ENCODE data around the gene RNF13.

RNF13 gene, protein sequence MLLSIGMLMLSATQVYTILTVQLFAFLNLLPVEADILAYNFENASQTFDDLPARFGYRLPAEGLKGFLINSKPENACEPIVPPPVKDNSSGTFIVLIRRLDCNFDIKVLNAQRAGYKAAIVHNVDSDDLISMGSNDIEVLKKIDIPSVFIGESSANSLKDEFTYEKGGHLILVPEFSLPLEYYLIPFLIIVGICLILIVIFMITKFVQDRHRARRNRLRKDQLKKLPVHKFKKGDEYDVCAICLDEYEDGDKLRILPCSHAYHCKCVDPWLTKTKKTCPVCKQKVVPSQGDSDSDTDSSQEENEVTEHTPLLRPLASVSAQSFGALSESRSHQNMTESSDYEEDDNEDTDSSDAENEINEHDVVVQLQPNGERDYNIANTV

DNA sequence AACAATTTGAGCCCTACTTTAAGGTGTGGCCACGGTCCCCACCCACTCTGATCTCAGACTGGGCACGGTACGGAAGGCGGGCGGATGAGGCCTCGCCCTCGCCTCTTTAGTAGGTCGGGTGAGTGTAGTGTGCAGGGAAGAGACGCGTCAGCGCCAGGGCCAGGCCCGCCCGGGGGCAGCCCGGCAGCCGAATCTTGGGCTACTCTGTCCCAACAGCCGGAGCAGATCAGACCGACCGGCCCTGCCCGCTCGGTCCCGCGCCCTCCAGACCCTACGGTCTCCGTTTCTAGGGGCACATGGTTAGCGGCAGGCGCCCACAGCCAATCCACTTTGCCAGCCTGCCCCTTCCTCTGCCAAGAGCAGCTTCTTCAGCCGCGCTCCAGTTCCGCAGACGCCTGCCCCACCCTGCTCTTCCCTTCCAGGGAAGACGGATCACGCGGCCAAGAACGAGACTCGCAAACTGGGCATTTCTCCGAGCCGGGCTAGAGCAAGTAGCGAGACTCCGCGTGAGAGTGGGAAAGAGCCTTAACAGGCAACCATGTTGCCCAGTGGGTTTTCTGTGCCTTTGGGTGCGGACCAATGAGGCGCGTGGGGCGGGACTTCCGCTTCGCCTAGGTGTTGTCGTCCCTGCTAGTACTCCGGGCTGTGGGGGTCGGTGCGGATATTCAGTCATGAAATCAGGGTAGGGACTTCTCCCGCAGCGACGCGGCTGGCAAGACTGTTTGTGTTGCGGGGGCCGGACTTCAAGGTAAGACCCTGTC is at the start of gene RNF13:
RNF13 (plus strand) TSS at position 610 of the 761 bp plus-strand sequence. CDS start 32,812 bp downstream, outside the sequence.
- DNase-seq = peak; percentile 83

DNA sequence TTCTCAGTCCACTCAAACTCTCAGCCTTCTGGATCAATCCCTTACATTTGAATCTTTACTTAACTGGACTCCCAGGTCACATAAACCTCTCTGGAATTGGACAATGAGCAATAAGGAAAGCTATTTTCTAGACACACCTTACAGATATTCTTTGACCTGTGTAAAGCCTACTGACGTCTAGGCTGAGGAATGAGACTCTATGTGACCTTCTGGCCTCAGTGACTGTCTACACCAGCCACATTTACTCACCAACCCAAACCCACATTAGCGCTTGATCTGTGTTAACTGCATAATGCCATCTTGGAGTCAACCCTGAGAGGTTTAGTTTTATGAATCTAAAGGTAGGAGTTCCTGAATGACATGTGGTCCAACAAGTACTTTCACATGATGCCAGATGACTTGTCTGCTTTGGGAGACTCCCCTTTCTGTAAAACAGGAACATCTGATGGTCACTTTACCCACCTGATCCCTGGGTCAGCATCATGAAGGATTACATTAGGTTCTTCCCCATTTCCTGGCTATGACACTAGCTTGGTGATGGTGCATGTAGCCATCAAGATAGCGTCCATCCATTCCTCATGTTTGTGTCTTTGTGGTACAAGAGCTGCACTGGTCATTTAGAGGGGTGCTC is 49.3 kb upstream of the RNF13 start:
- no peak for DNase-seq

DNA sequence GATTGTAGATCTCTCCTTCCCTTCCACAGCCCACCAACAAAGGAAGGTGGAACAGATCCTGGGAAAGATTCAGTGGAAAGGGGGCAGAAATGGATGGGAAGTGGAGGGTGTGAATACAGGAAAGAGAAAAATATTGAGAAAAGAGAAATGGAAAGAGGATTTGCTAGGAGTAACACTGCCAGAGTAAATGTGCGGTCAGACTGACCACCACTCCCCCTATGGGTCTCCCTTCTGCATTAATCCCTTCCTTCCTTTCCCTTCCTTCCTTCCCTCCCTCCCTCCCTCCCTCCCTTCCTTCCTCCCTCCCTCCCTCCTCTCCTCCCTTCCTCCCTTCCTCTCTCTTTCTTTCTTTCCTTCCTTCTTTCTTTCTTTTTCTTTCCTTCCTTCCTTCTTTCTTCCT is 48.7 kb upstream of the RNF13 start:
- no peak for DNase-seq

DNA sequence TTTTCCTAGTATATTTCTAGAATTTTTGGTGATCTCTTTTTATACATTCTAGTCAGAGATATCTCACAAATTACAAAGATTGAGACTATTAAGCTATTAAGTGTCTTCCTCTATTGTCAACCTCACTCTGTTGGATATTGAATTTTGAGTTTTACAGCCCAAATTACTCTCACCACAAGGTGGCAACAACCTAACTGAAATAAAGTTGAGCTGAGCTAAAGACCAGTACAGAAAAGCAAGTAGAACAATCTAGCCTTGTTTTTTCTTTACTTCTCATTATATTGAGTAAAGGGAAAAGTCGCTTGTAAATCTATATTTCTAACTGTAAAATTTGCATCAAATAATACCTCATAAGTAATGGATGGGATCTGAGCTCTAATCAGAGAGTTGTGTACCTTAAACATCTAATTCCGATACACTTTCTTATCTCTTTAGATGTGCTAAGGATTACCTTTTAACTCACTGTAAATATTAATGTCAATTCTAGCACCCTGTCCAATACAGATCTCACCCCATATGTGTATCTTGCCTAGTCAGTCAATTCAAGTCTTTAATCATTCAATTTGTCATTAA is 47.2 kb upstream of the RNF13 start:
- DNase-seq = no peak

DNA sequence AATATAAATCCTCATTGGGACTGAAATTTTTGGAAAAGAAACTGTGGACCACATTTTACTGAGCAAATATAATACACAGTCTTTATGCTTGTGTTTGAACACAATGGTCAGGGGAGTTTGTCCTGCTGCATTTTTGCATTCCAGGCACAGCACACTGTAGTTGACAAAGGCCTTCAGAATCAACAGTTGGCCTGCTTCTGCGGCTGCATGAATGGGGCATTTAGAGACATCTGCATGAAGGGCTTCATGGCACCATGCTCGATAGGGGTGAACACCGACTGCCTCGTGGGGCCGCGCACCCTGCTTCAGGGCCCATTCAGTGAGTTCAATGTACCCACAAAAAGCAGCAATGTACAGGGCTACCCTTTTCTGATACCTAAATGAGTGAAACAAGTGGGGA is 45.3 kb upstream of the RNF13 start:
- no peak for DNase-seq

GRCh38 chr3:149768704-149769103 is 44.3 kb upstream of the RNF13 start:
- no peak for DNase-seq

- DNase-seq = no peak
Measured at GRCh38 chr3:149770246-149770645, 42.8 kb upstream of the RNF13 start.

GRCh38 chr3:149771652-149772271 is 41.3 kb upstream of the RNF13 start:
- DNase-seq = no peak

DNA sequence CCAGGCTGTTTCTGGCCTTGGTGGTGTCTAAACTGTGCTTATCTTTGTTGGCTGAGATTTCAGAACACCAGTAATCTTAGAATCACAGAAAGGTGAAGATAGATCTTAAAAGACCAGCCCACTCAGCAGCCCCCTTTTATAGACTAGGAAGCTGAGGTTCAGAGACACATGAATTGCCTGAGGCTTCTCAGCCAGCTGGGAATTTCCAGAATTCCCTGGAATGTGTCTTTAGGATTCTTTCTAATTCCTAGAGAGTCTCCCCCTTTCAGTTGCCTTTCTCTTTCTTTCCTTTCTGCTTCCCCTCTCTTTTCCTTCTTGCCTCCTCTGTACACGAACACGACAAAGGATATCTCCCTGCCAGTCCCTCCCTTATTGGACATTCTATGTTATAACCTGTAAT is 40.2 kb upstream of the RNF13 start:
- DNase-seq = no peak

DNA sequence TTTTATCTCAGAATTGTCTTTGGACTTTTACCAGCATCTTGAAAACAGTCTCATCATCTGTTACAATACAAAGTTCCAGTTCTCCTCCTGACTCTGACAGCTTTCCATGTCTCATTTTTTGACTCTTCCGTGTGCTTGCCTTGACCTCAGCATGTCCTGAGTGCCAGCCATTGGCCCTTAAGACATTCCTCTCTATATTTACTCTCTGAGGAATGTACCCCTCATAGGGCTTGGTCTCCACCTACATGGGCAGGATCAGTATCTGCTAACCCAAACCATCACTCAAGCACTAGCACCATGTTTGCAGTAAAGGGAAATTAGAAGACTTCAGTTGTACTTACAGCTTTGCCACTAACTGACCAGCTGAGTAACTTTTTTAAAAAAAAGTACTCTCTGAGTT is 36.8 kb upstream of the RNF13 start:
- no peak for DNase-seq

DNA sequence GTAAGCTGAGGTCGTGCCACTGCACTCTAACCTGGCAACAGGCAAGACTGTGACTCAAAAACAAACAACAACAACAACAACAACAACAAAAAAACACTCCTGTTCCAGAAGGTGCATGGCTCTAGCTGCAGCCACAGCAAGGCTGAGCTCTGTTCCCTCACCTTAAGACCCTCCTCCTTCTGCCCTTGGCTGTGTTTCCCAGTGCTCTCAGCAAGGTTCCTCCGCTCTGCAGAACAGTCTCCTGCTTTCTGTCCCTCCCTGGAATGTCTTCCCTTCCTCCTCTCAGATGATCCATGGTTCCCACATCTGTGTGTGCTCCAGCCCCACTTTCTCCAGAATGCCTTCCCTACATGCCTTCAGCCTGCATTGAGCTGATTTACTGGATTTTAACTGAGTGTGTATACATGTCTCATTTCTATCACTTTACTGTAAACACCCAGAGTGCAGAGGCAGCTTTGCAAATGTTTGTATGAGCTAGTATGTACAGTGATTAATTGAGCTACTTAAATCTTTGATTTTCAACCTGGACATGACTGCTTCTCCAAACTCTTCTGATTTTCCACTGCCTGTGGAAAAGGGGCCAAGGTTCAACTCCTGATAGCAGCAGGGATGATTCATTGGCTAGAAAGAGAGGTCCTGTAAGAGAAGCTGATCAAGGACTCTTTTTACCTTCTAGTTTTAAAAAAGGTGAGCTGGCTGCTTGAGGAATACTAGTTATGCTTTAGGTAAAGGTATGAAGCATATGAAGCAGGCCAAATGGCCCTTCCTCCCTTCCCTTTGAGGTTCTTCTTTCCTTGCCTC is 35.4 kb upstream of the RNF13 start:
- DNase-seq = no peak

GRCh38 chr3:149781211-149781610 is 31.8 kb upstream of the RNF13 start:
- DNase-seq = no peak

DNA sequence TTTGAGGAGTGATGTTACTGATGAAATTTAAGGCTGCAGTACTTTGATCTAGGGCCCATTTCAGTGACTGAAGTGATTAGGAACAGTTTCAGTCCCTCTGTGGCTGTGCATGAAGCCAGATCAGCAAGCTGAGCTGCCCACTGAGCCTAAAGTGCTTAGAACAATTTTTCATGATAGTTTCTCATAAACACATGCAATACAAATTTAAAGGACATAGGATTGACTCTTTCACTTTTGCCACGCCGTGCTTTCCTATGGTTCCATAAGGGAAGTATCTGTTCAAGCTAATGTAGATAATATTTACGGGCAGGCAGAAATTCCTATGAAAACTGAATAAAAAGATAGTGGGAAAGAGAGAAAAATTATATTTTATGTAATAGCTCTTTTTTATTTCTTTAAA is 31.3 kb upstream of the RNF13 start:
- DNase-seq = no peak

GRCh38 chr3:149783576-149783975 is 29.4 kb upstream of the RNF13 start:
- no peak for DNase-seq

DNA sequence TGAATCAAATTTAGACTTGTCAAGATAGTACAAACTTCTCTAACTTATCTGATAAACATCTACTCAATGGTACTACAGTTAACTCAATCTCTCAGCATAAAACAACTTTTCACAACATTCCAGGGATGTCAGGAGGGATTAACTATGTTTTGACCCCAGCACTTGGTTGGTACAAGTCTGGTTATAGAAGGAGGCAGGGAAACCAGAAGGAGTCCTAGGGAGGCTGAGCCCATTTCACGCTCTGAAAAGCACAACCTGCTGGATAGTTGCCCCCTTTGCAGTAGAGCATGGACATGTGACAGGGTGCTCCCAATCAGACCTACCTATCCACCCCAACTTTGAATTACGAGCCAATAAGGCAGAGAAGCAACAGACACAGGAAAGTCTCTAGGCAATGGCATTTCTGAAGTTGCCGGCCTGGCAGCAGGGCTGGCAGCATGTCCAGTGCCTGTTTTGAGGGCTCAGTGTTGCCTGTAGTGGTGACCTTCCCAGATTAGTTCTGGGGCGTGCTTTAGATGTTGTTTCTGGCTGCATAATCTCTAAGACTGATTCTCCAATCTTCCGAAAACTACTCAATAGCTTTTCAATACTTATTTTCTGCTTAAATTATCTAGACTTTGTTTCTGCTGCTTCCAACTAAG is 28.8 kb upstream of the RNF13 start:
- DNase-seq = no peak

DNA sequence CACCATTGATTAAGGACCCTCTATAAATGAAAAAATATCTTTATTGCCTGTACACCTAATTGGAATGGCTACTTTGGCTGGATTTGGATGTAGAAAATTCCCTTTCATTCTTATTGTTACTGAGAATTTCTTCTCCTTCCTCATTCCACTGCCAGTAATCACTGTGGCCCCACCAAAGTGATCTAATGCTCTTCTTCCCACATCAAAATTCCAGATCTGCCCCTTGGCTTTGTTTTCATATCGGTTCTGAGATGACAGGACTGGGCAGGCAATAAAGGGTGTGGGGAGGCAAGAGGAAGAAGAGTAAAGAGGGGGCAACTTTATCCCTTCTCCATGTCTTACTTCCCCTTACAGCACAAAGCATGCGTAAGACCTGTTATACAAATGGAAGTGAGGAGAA is 22.7 kb upstream of the RNF13 start:
- no peak for DNase-seq

DNA sequence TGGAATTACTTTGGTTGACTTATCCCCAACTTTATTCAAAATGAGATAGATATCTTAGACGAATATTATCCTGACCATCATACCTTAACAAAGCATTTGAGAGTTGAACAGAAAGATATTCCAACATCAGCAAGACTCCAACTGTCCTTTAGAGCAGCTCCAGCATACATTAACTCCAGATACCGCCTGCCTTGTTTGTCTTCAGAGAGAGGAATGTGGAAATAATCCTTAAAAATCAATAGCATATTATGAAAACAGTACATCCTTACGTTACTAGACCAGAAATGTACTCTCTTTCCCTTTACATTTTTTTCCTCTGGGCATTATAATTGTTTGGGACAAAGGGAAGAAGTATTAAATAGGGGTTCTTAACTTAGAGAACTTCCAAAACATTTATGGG is 22.3 kb upstream of the RNF13 start:
- no peak for DNase-seq

- no peak for DNase-seq
Measured at GRCh38 chr3:149792452-149793270, 20.4 kb upstream of the RNF13 start, which contains the start of gene ANKUB1. ANKUB1 (minus strand) TSS chr3:149792554; CDS start chr3:149792366, 188 bp downstream.

- no peak for DNase-seq
Measured at GRCh38 chr3:149796026-149796425, 17.0 kb upstream of the RNF13 start.

GRCh38 chr3:149800693-149801092 is 12.3 kb upstream of the RNF13 start:
- no peak for DNase-seq

GRCh38 chr3:149801195-149801594 is 11.8 kb upstream of the RNF13 start:
- DNase-seq = no peak
